HepG2 (cell line): Measurements from ENCODE around the gene NEURL2. TPM values are rescaled to one million over a fixed set of nuclear protein-coding genes. Genes with fewer than 3 reads are reported as not detected.
A peak's percentile ranks its signal among the peaks of the same experiment; 100 is the strongest.

Experiments
- ADNP ChIP-seq: sonication (generic); formaldehyde crosslinking; IDR thresholded peaks from 2 replicates; pipeline ENCODE4 v1.4.0; 2020; ENCODE audit warnings: missing genetic modification reagents
- CC2D1A ChIP-seq: sonication (generic); formaldehyde crosslinking; IDR thresholded peaks from 2 replicates; pipeline ENCODE4 v1.8.1; 2023; ENCODE audit warnings: mild to moderate bottlenecking, missing genetic modification reagents
- ETV5 ChIP-seq: IDR thresholded peaks from 2 replicates; pipeline ENCODE4 v1.6.1; 2018; ENCODE audit warnings: missing biosample characterization, missing genetic modification reagents, inconsistent platforms, borderline replicate concordance
- FOXA3 ChIP-seq: IDR thresholded peaks from 2 replicates; pipeline ENCODE4 v1.6.1; 2016; ENCODE audit warnings: missing genetic modification reagents, missing compliant biosample characterization
- GATAD1 ChIP-seq: IDR thresholded peaks from 2 replicates; pipeline ENCODE4 v1.6.1; 2016; ENCODE audit warnings: missing genetic modification reagents, missing compliant biosample characterization
- HNRNPH1 ChIP-seq: fragments of 200-400 bp; formaldehyde crosslinking; optimal IDR thresholded peaks from 2 replicates; pipeline ENCODE3; 2017; ENCODE audit warnings: mild to moderate bottlenecking, low read depth, low read length
- KLF13 ChIP-seq: sonication (generic); formaldehyde crosslinking; IDR thresholded peaks from 2 replicates; pipeline ENCODE4 v1.4.0; 2020; ENCODE audit warnings: mild to moderate bottlenecking, missing genetic modification reagents
- MAFK ChIP-seq, 2 experiments: IDR thresholded peaks in 1 of 2; conservative IDR thresholded peaks in 1 of 2; 2 replicates each; pipeline ENCODE4 v1.6.1; 2011; ENCODE audit warnings: improper control_type of control experiment in 2 of 2, low read length in 2 of 2
- MED13 ChIP-seq: sonication (generic); formaldehyde crosslinking; IDR thresholded peaks from 2 replicates; pipeline ENCODE4 v1.5.0; 2020; ENCODE audit warnings: missing genetic modification reagents
- MEIS2 ChIP-seq: sonication (generic); formaldehyde crosslinking; IDR thresholded peaks from 2 replicates; pipeline ENCODE4 v1.9.0; 2021; ENCODE audit warnings: mild to moderate bottlenecking, missing genetic modification reagents
- POLR2AphosphoS2 ChIP-seq: IDR thresholded peaks from 2 replicates; pipeline ENCODE4 v1.6.1; 2011; ENCODE audit warnings: low read depth, low read length, improper control_type of control experiment
- POLR2G ChIP-seq: fragments of 200-400 bp; formaldehyde crosslinking; IDR thresholded peaks from 2 replicates; pipeline ENCODE4 v1.6.1; 2018; ENCODE audit warnings: mild to moderate bottlenecking, low read depth, low read length, moderate library complexity
- SCMH1 ChIP-seq: sonication (generic); formaldehyde crosslinking; IDR thresholded peaks from 2 replicates; pipeline ENCODE4 v1.9.0; 2021; ENCODE audit warnings: missing genetic modification reagents, mild to moderate bottlenecking, borderline replicate concordance
- SIN3B ChIP-seq: fragments of 150-350 bp; IDR thresholded peaks from 2 replicates; pipeline ENCODE4 v1.6.1; 2014; ENCODE audit warnings: low read length
- SNAPC5 ChIP-seq: sonication (generic); formaldehyde crosslinking; IDR thresholded peaks from 2 replicates; pipeline ENCODE4 v1.8.1; 2023; ENCODE audit warnings: mild to moderate bottlenecking, missing genetic modification reagents, borderline replicate concordance
- ZBTB20 ChIP-seq: sonication (generic); formaldehyde crosslinking; IDR thresholded peaks from 2 replicates; pipeline ENCODE4 v1.8.1; 2023; ENCODE audit warnings: missing genetic modification reagents, low read depth, mild to moderate bottlenecking, borderline replicate concordance
- ZMYM4 ChIP-seq: sonication (generic); formaldehyde crosslinking; IDR thresholded peaks from 2 replicates; pipeline ENCODE4 v1.8.1; 2023; ENCODE audit warnings: mild to moderate bottlenecking, missing genetic modification reagents
- ZNF333 ChIP-seq: sonication (generic); formaldehyde crosslinking; IDR thresholded peaks from 2 replicates; pipeline ENCODE4 v1.4.0; 2020; ENCODE audit warnings: mild to moderate bottlenecking, missing genetic modification reagents, borderline replicate concordance
- ZNF343 ChIP-seq: sonication (generic); formaldehyde crosslinking; IDR thresholded peaks from 2 replicates; pipeline ENCODE4 v1.4.0; 2020; ENCODE audit warnings: mild to moderate bottlenecking, missing genetic modification reagents
- ZNF441 ChIP-seq: sonication (generic); formaldehyde crosslinking; IDR thresholded peaks from 2 replicates; pipeline ENCODE4 v1.7.0; 2021; ENCODE audit warnings: missing genetic modification reagents, borderline replicate concordance
- ZNF496 ChIP-seq: sonication (generic); formaldehyde crosslinking; IDR thresholded peaks from 2 replicates; pipeline ENCODE4 v1.8.1; 2023; ENCODE audit warnings: mild to moderate bottlenecking, moderate library complexity, missing genetic modification reagents; ENCODE audit not compliant: insufficient replicate concordance
- ZNF639 ChIP-seq: conservative IDR thresholded peaks from 2 replicates; pipeline ENCODE4 v1.6.1; 2018; ENCODE audit warnings: missing genetic modification reagents
- ZNF672 ChIP-seq: sonication (generic); formaldehyde crosslinking; IDR thresholded peaks from 2 replicates; pipeline ENCODE4 v1.8.1; 2022; ENCODE audit warnings: missing genetic modification reagents
- polyA plus RNA-seq, 8 experiments: library from polyadenylated mRNA; depleted of rRNA in 3 of 8; stranded (reverse) in 7 of 8; unstranded in 1 of 8; fragments of >200 nt; fragmentation: Illumina TruSeq in 4 of 8; extraction: Trizol in 4 of 8; gene quantifications; 2 replicates each; pipeline versions ENCODE4 v1.2.1 to v1.2.3, GENCODE V29; 2011 to 2016; ENCODE audit warnings: low read depth in 4 of 8, missing spikeins in 1 of 8, mixed read lengths in 1 of 8; ENCODE audit not compliant: insufficient read depth in 1 of 8
- total RNA-seq, 5 experiments: library from RNA; depleted of rRNA; stranded (reverse); fragments of >200 nt; fragmentation: Illumina TruSeq; extraction: Trizol; gene quantifications; 2 replicates each; pipeline ENCODE4 v1.2.3, GENCODE V29; 2016; ENCODE audit warnings: low read depth in 1 of 5
- TF ChIP-seq, protein P1 (sequence below): IDR thresholded peaks from 2 replicates; pipeline ENCODE4 v1.6.1; 2016

NEURL2 gene
- total and polyA plus RNA-seq, 2 of the 13 experiments (the other 11 are each of a cell fraction or from before 2014, with no cell fraction given), result 7.2 to 9.7 TPM

GRCh38 chr20:45880988-45881788, 9.8 kb downstream of the NEURL2 start, which contains the start of gene ZSWIM1 (continued):
- TF ChIP-seq ZNF639, result no peak; the same call in 1 of the 2 replicates
- no peak for TF ChIP-seq ADNP (CRISPR knock-in tag)
- TF ChIP-seq, protein P1, sequence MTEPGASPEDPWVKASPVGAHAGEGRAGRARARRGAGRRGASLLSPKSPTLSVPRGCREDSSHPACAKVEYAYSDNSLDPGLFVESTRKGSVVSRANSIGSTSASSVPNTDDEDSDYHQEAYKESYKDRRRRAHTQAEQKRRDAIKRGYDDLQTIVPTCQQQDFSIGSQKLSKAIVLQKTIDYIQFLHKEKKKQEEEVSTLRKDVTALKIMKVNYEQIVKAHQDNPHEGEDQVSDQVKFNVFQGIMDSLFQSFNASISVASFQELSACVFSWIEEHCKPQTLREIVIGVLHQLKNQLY (CRISPR knock-in tag), result 0 out of 2 replicates have a peak, but pooled peaks have one; percentile 47
- TF ChIP-seq SCMH1 (CRISPR knock-in tag), result no peak
- TF ChIP-seq POLR2AphosphoS2, result 0 out of 2 replicates have a peak, but pooled peaks have one; percentile 76
- no peak for TF ChIP-seq HNRNPH1
- TF ChIP-seq CC2D1A (CRISPR knock-in tag), result no peak
- peak; percentile 66; the same call in 1 of the 2 replicates for TF ChIP-seq MEIS2 (CRISPR knock-in tag)
- TF ChIP-seq ZNF672 (CRISPR knock-in tag), result no peak
- peak; percentile 28; the same call in 1 of the 2 replicates for TF ChIP-seq ZBTB20 (CRISPR knock-in tag)
- TF ChIP-seq POLR2G, result peak; percentile 99
- TF ChIP-seq ZNF441 (CRISPR knock-in tag), result peak; percentile 77
- TF ChIP-seq ETV5 (CRISPR knock-in tag), result peak; percentile 57
- peak; percentile 81; the same call in 1 of the 2 replicates for TF ChIP-seq ZNF333
- TF ChIP-seq FOXA3, result peak; percentile 63
- no peak for TF ChIP-seq MAFK (conservative IDR thresholded peaks at IDR 0.05 in 1 of 2, IDR thresholded peaks at IDR 0.05 in 1 of 2; ENCODE audit: low read length in 2 of 2)
- no peak for TF ChIP-seq MED13 (CRISPR knock-in tag)
- TF ChIP-seq GATAD1 (CRISPR knock-in tag), result peak; percentile 85
- TF ChIP-seq ZMYM4 (CRISPR knock-in tag), result peak; percentile 93
- no peak; the same call in 1 of the 2 replicates for TF ChIP-seq ZNF343
- peak; percentile 84 for TF ChIP-seq SIN3B
- 0 out of 2 replicates have a peak, but pooled peaks have one; percentile 43 for TF ChIP-seq SNAPC5 (CRISPR knock-in tag)
- no peak for TF ChIP-seq ZNF496
- TF ChIP-seq KLF13, result peak; percentile 74; the same call in 1 of the 2 replicates
